Measurements from ENCODE around the gene DPP4. TPM values are rescaled to one million over a fixed set of nuclear protein-coding genes. Genes with fewer than 3 reads are reported as not detected.

Gene DPP4
- polyA plus RNA-seq, 1 donor from 2014 or later: not detected

- Histone ChIP-seq H2AFZ (ENCODE audit: low read depth, low read length) (no peak overlapping the region), H3F3A (ENCODE audit: insufficient read depth, low read length, poor library complexity, severe bottlenecking) (no peaks in the 10 kb centered on the region), H3K27ac (ENCODE audit: low read length) (no peak overlapping the region), H3K4me2 (ENCODE audit: low read length) (no peak overlapping the region), H3K4me3 (ENCODE audit: low read length) (no peak overlapping the region), H3K36me3 (ENCODE audit: insufficient read depth, low read length) (no peaks in the 10 kb centered on the region), H3K27me3 (ENCODE audit: insufficient read depth, low read depth, low read length) (no peaks in the 10 kb centered on the region), H3K79me2 (replicated peaks; ENCODE audit: insufficient read depth, low read length) (no peaks in the 10 kb centered on the region), H3K9ac (ENCODE audit: low read length) (no peak overlapping the region), H4K20me1 (ENCODE audit: insufficient read depth) (no peaks in the 10 kb centered on the region), H3K9me3 (ENCODE audit: low read length) (no peaks in the 10 kb centered on the region), H3K9me2 (ENCODE audit: insufficient read depth, low read length) (no peaks in the 10 kb centered on the region)
- TF ChIP-seq EP300 (conservative IDR thresholded peaks at IDR 0.05; ENCODE audit: poor library complexity, severe bottlenecking): no peak
- no peak for TF ChIP-seq CTCF (IDR thresholded peaks at IDR 0.05; ENCODE audit: poor library complexity, severe bottlenecking)
- TF ChIP-seq MXI1 (conservative IDR thresholded peaks at IDR 0.05; ENCODE audit: poor library complexity, severe bottlenecking): no peak
- no peak for TF ChIP-seq POLR2AphosphoS5 (IDR thresholded peaks at IDR 0.05)
- no peak for TF ChIP-seq RAD21 (conservative IDR thresholded peaks at IDR 0.05)
Measured at GRCh38 chr2:161962160-161962559, 111.9 kb downstream of the DPP4 start.

- Histone ChIP-seq H3K27me3 (ENCODE audit: insufficient read depth, low read depth, low read length) (no peaks in the 10 kb centered on the region), H3K4me2 (ENCODE audit: low read length) (no peak overlapping the region), H2AFZ (ENCODE audit: low read depth, low read length) (no peak overlapping the region), H3K79me2 (replicated peaks; ENCODE audit: insufficient read depth, low read length) (no peaks in the 10 kb centered on the region), H3K27ac (ENCODE audit: low read length) (no peak overlapping the region), H3K36me3 (ENCODE audit: insufficient read depth, low read length) (no peaks in the 10 kb centered on the region), H3K4me3 (ENCODE audit: low read length) (no peak overlapping the region), H3F3A (ENCODE audit: insufficient read depth, low read length, poor library complexity, severe bottlenecking) (no peaks in the 10 kb centered on the region), H3K9ac (ENCODE audit: low read length) (no peak overlapping the region), H3K9me3 (ENCODE audit: low read length) (no peaks in the 10 kb centered on the region), H3K9me2 (ENCODE audit: insufficient read depth, low read length) (no peaks in the 10 kb centered on the region), H4K20me1 (ENCODE audit: insufficient read depth) (no peaks in the 10 kb centered on the region)
- TF ChIP-seq EP300 (conservative IDR thresholded peaks at IDR 0.05; ENCODE audit: poor library complexity, severe bottlenecking) (no peak), REST (IDR thresholded peaks at IDR 0.05; ENCODE audit: borderline replicate concordance) (no peak), RAD21 (conservative IDR thresholded peaks at IDR 0.05) (no peak), CTCF (IDR thresholded peaks at IDR 0.05; ENCODE audit: poor library complexity, severe bottlenecking) (no peak), POLR2AphosphoS5 (IDR thresholded peaks at IDR 0.05) (no peak)
Measured at GRCh38 chr2:161961061-161961460, 113.0 kb downstream of the DPP4 start.

All from neural cell (in vitro differentiated cells).